ENCODE measurements around the gene SLC4A2. TPM values are rescaled to one million over a fixed set of nuclear protein-coding genes. Genes with fewer than 3 reads are reported as not detected.

The SLC4A2 gene
- total RNA-seq, 1 experiment from 2014 or later, result 132 TPM

DNA sequence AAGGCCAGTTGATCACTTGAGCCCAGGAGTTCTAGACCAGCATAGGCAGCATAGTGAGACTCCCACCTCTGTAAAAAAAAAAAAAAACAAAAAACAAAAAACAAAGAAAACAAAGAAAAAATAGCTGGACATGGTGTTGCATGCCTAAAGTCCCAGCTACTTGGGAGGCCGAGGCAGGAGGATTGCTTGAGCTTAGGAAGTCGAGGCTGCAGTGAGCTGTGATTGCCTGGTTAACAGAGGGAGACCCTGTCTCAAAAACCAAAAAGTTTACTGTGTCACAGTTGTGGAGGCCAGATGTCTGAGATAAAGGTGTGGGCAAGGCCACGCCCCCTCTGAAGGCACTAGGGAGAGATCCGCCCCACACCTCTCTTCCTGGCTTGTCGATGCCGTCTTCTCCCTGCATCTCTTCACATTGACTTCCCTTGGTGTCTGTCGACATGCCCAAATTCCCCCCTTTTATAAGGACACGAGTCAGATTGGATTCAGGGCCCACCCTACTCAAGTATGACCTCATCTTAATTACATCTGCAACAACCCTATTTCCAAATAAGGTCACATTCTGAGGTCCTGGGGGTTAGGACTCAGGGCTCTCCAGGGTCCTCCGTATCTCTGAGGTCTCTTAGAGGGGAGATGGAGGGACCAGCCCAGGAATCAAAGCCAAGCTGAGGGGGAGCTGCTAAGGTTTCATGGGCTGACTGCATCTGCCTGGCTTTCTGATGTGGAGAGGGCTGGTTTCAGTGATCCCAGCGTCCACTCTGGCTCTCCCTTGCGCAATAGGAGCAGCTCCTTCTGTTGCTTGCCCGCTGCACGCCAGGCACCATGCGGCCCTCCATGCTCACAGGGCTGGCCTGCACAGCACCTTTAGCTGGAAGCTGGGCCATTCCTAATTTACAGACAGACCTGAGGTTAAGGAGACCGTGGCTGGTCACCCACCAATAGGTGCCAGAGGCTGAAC, 50.0 kb downstream of the SLC4A2 start:
- no peak for DNase-seq
- Histone ChIP-seq H3K27me3 (no peaks in the 10 kb centered on the region), H3K27ac (no peak overlapping the region)

DNA sequence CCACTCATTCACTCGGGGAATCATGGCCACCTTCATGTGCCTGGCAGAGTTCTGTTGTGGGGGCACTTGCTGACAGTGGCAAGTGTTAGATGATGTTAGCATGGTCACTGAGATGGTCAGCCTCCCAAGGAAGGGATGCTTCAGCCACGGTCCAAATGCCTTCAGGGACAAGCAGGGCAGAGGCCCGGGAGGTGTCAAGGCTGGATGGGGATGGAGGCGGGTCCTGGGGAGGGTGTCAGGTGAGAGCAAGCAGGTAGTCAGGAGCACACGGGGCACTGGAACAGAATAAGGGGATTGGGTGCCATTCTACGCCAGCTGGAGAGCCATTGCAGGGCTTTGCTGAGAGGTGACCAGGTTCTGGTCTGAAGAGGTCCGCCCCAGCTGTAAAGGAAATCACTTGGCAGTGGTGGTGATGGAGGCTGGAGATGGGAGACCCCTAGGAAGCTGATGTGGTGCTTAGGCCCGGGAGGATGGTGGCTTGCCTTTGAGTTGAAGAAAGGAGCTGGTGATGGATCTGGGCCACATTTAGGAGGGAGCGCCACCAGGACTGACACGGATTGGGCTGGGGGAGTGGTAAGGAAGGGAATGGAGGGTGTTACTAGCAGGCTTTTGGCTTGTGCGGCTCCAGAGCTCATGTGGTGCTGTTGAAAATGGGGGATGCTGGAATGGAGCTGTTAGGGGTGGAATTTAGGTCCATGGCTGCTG, 51.0 kb downstream of the SLC4A2 start:
- peaks cover 13% of the 10 kb centered on the region for H3K36me3 ChIP-seq
- H3K27me3 ChIP-seq, result no peaks in the 10 kb centered on the region
- no peak for DNase-seq
- no peaks in the 10 kb centered on the region for H3K9me3 ChIP-seq (replicated peaks)
- H3K4me3 ChIP-seq, result no peak overlapping the region
- H3K27ac ChIP-seq, result no peak overlapping the region
- H3K4me1 ChIP-seq, result no peaks in the 10 kb centered on the region

More for the DNA sequence above, 50.0 kb downstream of the SLC4A2 start:
- Histone ChIP-seq H3K9me3 (replicated peaks) (no peaks in the 10 kb centered on the region), H3K36me3 (peaks cover 20% of the 10 kb centered on the region), H3K4me3 (no peak overlapping the region), H3K4me1 (no peaks in the 10 kb centered on the region)

DNA sequence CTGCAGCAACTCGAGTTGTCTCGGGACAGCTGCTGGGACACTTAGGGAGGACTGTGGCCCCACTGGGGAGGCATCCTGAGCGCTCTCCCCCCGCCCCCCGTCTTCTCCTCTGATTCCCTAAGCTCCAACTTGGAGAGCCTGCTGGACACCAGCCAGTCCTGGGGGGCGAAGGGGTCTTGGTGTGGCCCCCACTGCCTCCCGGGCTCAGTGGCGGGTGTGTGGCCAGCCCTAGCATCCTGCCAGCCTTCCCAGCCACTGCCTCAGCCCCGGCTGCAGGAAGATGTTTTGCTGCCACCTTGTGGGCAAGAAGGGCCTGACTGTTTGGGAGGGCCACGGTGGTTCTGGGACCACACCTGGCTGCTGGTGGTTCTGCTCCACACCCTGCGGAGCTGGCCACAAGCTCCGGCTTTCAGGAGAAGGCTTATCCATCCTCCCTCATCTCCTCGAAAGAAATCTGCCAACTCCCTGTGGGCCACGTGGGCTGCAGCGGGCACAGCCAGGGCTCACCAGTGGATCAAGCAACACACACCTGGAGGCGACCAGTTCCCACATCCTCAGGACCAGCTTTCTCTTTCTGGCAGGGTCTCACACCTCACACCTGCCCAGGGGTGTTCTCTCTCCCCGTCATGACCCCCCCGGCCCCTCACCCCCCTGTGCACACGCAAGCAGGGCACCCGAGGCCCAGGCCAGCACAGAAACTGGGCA, 51.7 kb downstream of the SLC4A2 start:
- peaks cover 12% of the 10 kb centered on the region for H3K36me3 ChIP-seq
- H3K9me3 ChIP-seq (replicated peaks), result no peaks in the 10 kb centered on the region
- H3K4me1 ChIP-seq, result no peaks in the 10 kb centered on the region

DNA sequence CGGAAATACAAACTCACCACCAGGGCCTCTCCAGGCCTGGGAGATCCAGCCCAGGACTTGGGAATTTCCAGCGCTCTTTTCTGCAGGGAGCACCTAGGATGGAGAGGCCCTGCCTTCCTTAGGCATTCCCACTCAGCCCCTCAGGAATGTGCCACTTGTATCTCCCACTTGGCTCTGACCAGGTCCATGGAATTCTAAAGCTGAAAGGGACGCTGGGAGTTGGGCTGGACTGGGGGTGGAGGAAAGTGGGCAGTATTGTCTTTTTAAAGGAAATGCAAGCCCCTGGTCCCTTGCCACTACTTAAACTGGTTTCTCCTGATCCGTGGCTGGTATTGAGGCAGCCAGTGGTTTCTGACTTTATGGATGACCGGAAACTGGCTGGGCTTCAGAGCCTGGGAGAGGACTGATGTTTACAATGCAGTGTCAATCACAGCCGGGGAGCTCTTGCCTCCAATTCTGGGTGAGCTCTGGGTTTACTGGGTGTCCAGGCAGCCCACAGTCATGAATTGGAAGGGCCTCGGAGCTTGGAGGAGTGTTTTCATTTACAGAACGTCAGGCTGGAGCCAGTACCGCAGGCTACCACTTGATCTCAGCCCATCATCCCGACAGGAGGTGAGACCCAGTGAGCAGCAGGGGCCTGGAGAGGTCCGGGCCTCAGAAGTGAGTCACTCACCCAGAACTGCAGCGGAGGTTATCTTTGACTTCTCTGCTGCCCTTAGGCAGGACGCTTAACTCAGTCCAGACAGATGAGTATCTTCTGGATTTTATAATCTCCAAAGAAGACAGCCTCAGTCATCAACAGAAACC, 54.2 kb downstream of the SLC4A2 start:
- no peaks in the 10 kb centered on the region for H3K27me3 ChIP-seq
- no peak overlapping the region for H3K4me3 ChIP-seq
- peaks cover 10% of the 10 kb centered on the region for H3K36me3 ChIP-seq
- H3K4me1 ChIP-seq, result no peaks in the 10 kb centered on the region
- H3K9me3 ChIP-seq (replicated peaks), result no peaks in the 10 kb centered on the region
- DNase-seq, result no peak
- no peak overlapping the region for H3K27ac ChIP-seq

More for the DNA sequence above, 51.7 kb downstream of the SLC4A2 start:
- Histone ChIP-seq H3K4me3 (no peak overlapping the region), H3K27me3 (no peaks in the 10 kb centered on the region), H3K27ac (no peak overlapping the region)
- DNase-seq, result peak; percentile 66 to 82

DNA sequence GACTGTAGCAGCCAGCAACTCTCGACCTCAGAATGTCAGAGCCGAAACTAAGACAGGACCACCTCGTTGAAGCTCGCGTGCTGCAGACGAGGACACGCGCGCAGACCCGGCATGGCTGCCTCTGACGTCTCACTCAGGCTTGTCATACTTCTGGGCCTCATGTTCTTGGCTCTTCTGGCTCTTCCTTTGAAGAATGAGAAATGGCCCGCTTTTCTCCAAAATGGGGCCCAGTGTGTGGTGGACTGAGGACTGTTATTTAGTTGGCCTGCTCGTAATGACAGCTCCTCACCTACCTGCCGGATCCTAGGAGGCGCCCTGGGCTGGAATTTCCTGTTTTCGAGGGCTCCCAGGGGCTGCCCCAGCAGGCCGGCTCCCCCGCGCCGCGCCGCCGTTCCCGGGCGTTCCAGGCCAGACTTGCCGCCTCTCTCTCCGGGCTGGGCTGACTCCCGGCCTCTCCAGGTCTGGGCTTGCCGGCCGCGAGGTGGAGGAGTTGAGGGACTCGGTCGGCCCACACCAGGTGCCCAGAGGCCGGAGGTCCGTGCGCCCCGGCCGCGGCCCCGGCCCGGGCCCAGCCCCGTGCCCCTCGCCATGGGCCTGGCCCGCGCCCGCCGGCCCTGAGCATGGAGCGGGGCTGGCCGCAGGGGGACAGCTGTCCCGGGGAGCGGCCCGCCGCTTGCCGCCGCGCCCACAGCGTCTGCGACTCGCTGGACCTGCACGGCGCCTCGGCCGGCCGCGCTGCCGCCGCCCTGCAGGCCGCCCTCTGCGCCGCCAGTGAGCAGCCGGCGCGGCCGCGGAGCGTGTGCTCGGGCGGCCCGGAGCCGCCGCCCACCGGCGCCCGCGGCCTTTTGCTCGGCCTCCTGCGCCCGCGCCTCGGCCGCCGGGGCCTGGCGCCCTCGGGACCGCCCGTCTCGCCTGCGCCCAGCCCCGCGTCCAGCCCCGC, 55.0 kb downstream of the SLC4A2 start:
- H3K36me3 ChIP-seq, result peaks cover 17% of the 10 kb centered on the region
- no peaks in the 10 kb centered on the region for H3K27me3 ChIP-seq
- no peaks in the 10 kb centered on the region for H3K4me1 ChIP-seq
- no peak overlapping the region for H3K4me3 ChIP-seq
- DNase-seq, result no peak
- no peak overlapping the region for H3K27ac ChIP-seq
- no peaks in the 10 kb centered on the region for H3K9me3 ChIP-seq (replicated peaks)

DNA sequence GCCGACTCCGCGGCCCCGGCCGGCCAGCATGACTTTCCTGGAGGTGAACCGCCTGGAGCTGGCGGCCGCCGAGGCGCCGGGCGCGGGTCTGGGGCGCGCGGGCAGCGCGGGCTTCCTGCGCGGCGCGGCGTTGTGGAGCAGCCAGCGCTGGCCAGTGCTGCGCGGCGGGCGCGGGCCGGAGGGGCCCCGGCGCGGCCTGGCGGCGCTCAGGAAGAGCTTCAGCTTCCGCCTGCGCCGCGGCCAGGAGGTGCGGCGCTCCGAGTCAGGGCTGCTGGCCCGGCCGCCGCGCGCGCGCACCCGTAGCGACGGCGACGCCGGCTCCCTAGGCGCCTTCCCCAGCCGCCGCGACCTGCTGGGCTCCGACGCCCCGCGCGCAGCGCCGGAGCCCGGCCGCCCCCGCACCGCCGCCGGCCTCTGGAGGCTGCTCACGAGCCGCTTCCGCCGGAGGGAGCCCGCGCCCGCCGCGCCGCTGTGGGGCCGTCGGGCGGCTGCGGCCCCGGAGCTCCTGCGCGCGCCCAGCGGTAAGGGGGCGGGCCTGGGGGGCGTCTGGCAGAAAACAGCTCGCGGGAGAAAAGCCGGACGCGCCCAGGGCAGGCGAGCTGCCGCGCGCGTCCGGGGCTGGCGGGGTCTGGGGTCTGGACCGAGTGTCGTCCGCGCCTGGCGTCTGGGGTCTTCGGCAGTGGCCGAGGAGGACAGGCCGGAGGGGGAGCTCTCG, 55.9 kb downstream of the SLC4A2 start:
- H3K27ac ChIP-seq, result no peak overlapping the region
- H3K9me3 ChIP-seq (replicated peaks), result no peaks in the 10 kb centered on the region
- H3K36me3 ChIP-seq, result peaks cover 20% of the 10 kb centered on the region
- H3K4me1 ChIP-seq, result no peaks in the 10 kb centered on the region
- no peaks in the 10 kb centered on the region for H3K27me3 ChIP-seq
- no peak overlapping the region for H3K4me3 ChIP-seq
- no peak for DNase-seq

DNA sequence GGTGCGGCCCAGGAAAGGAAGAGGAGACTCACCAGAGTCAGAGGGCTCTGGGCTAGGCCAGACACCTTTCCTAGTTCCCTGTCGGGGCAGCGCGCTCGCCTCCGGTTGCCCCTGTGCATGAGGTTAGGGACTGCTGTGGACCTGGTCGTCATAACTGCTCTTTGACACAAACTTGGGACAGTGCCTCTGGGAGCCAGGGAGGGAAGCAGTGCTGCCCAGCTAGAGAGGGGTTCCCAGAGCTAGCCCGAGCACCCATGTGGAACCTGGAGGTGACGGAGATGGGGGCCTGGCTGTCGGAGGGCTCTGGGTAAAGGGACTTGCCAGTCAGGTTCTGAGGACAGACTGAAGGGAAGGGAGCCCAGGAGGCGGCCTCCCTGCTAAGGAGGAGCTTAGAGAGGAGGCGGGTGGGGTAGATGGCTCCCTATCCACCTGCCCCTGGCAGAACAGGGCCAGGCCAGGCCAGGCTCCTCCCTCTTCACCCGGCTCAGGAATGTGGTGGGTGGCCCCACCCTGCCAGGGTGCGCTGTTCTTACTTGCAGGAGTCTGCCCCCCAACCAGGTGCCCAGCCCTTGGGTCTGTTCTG, 56.5 kb downstream of the SLC4A2 start:
- H3K4me3 ChIP-seq, result no peak overlapping the region
- DNase-seq, result no peak
- H3K4me1 ChIP-seq, result no peaks in the 10 kb centered on the region
- H3K27me3 ChIP-seq, result no peaks in the 10 kb centered on the region
- peaks cover 22% of the 10 kb centered on the region for H3K36me3 ChIP-seq
- H3K27ac ChIP-seq, result no peak overlapping the region
- no peaks in the 10 kb centered on the region for H3K9me3 ChIP-seq (replicated peaks)

DNA sequence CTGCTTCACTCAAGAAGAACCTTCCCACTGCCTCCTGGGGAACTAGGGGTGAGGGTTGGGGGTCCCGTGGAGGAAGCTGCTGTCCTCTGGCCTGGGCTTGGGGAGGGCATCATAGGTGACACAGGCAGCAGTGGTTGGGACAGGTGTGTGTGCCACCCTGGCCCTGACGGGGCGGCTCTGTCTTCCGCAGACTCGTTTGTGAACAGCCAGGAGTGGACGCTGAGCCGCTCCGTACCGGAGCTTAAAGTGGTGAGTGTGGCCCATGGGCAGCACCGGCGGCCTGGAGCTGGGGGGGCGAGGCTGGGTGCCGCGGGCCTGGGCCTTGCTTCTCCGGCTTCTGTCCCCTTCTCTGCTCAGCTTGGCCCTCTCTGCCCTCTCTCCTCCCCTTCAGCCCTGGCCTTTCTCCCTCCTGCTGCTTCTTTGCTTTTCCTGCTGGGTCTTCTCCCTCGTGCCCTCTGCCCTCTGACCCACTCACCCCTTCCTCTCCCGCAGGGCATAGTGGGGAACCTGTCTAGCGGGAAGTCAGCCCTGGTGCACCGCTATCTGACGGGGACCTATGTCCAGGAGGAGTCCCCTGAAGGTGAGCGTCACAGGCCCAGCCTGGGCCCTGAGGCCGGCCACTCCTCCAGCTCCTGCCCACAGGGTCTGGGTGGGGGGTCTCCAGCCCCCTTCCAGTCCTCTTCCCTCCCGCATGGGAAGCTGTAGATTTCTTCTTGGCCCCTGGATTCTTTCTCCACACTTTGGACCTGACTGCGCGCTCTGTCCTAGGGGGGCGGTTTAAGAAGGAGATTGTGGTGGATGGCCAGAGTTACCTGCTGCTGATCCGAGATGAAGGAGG, 57.4 kb downstream of the SLC4A2 start:
- peaks cover 22% of the 10 kb centered on the region for H3K36me3 ChIP-seq

DNA sequence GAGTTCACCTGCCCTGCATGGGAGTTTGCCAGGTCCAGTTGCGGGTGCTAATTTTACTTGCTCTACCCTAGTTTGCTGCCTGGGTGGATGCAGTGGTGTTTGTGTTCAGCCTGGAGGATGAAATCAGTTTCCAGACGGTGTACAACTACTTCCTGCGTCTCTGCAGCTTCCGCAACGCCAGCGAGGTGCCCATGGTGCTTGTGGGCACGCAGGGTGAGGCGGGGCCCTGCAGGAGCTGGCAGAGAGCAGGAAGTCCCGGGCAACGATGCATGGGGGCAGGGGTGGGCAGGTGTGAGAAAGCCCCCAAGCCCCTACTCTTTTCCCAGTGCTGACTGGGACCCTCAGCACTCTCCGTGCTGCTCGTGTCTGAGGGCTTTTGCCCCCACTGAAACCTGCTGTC, 58.2 kb downstream of the SLC4A2 start:
- H3K27me3 ChIP-seq, result no peaks in the 10 kb centered on the region
- H3K36me3 ChIP-seq, result peaks cover 22% of the 10 kb centered on the region
- H3K9me3 ChIP-seq (replicated peaks), result no peaks in the 10 kb centered on the region
- H3K27ac ChIP-seq, result no peak overlapping the region
- H3K4me3 ChIP-seq, result no peak overlapping the region
- H3K4me1 ChIP-seq, result no peaks in the 10 kb centered on the region
- no peak for DNase-seq

More for the DNA sequence above, 57.4 kb downstream of the SLC4A2 start:
- no peak overlapping the region for H3K4me3 ChIP-seq
- H3K9me3 ChIP-seq (replicated peaks), result no peaks in the 10 kb centered on the region
- no peaks in the 10 kb centered on the region for H3K27me3 ChIP-seq
- H3K27ac ChIP-seq, result no peak overlapping the region
- H3K4me1 ChIP-seq, result no peaks in the 10 kb centered on the region
- DNase-seq, result no peak

DNA sequence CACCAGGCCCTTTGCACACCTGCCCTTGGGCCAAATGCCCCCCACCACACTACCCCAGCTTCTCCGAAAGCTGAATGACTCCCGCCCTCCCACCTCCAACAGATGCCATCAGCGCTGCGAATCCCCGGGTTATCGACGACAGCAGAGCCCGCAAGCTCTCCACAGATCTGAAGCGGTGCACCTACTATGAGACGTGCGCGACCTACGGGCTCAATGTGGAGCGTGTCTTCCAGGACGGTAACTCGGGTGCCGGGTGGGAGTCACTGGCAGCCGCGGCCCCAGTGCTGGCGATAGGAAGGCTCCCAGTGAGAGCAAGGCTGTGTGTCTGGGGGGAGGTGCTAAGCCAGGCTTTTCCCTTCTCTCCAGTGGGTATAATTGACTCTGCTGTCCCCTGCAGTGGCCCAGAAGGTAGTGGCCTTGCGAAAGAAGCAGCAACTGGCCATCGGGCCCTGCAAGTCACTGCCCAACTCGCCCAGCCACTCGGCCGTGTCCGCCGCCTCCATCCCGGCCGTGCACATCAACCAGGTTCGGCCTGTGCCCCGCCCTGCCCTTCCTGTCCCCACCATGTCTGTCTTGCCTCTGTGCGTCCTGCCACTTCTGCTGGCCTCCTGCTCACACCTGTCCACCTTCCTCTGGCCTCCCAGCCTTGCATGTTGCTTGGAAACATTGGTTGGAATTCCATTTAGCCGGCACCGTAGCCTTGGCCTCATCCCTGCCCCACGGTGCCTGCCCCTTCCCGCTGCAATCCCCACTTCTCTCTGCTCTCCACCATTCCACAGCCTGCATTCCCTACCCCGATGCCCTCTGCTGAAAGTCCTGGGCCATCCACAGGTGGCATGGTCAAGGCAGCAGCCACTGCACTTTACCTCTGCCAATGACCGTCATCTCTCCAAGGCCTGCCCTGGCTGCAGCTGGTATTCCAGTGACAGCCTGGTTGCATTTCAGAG, 59.0 kb downstream of the SLC4A2 start:
- Histone ChIP-seq H3K9me3 (replicated peaks) (no peaks in the 10 kb centered on the region), H3K4me3 (no peak overlapping the region), H3K36me3 (peaks cover 25% of the 10 kb centered on the region), H3K27ac (no peak overlapping the region), H3K27me3 (no peaks in the 10 kb centered on the region), H3K4me1 (no peaks in the 10 kb centered on the region)
- DNase-seq, result no peak

DNA sequence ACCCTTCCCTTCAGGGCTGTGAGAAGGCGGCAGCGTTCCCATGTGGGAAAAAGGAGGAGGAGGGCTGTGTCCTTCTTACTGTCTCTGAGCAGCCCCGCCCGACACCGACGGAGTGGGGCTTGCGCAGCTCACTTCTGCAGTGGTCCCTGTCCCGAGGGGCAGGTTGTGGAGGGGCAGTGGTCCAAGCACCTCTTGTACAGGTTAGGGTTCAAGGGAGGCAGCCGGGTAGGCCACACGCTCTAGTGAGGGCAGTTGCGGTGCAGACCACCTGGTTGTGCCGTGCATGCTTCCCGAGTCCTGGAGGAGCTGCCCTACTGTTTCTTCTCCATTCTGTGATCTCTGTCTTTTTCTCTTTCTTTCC, 59.6 kb downstream of the SLC4A2 start:
- no peaks in the 10 kb centered on the region for H3K4me1 ChIP-seq
- peaks cover 29% of the 10 kb centered on the region for H3K36me3 ChIP-seq
- no peak overlapping the region for H3K4me3 ChIP-seq
- H3K27ac ChIP-seq, result no peak overlapping the region
- H3K9me3 ChIP-seq (replicated peaks), result no peaks in the 10 kb centered on the region
- no peak for DNase-seq
- H3K27me3 ChIP-seq, result no peaks in the 10 kb centered on the region

All from SJCRH30 (cell line).